K562 (cell line): Measurements from ENCODE around the gene CKM. TPM values are rescaled to one million over a fixed set of nuclear protein-coding genes. Genes with fewer than 3 reads are reported as not detected.

ENCODE experiments used
- ADNP ChIP-seq: fragments of 200-800 bp; sonication (Bioruptor generic); IDR thresholded peaks from 2 replicates; pipeline ENCODE4 v1.6.1; 2016; ENCODE audit warnings: missing genetic modification characterization, missing compliant biosample characterization
- ATF4 ChIP-seq: fragments of 450-650 bp; formaldehyde crosslinking; IDR thresholded peaks from 2 replicates; pipeline ENCODE4 v1.4.0; 2022; ENCODE audit warnings: mild to moderate bottlenecking, moderate library complexity
- CCNT2 ChIP-seq: IDR thresholded peaks from 2 replicates; pipeline ENCODE4 v1.6.1; 2011; ENCODE audit warnings: borderline replicate concordance, low read depth, mild to moderate bottlenecking, moderate library complexity, mixed read lengths, low read length; ENCODE audit not compliant: insufficient read length; ENCODE audit errors: extremely low read depth
- ELF1 ChIP-seq: fragments of 200-800 bp; sonication (Bioruptor generic); IDR thresholded peaks from 2 replicates; pipeline ENCODE4 v1.6.1; 2016; ENCODE audit warnings: missing genetic modification characterization, missing compliant biosample characterization
- HDAC2 ChIP-seq: fragments of 450-650 bp; IDR thresholded peaks from 2 replicates; pipeline ENCODE4 v1.6.1; 2016; ENCODE audit warnings: mild to moderate bottlenecking
- MCM7 ChIP-seq, 2 experiments: fragments of 450-650 bp; IDR thresholded peaks; 2 replicates each; pipeline ENCODE4 v1.6.1; 2016 to 2018
- POLR2G ChIP-seq: fragments of 200-400 bp; formaldehyde crosslinking; IDR thresholded peaks from 2 replicates; pipeline ENCODE4 v1.6.1; 2017; ENCODE audit warnings: low read depth, mild to moderate bottlenecking, antibody characterized with exemption, low read length, moderate library complexity
- POU5F1 ChIP-seq: fragments of 150-350 bp; IDR thresholded peaks from 2 replicates; pipeline ENCODE4 v1.6.1; 2014; ENCODE audit warnings: borderline replicate concordance, low read length, low read depth, mild to moderate bottlenecking; ENCODE audit not compliant: partially characterized antibody
- PRMT5 ChIP-seq: sonication (generic); formaldehyde crosslinking; IDR thresholded peaks from 2 replicates; pipeline ENCODE4 v1.5.0; 2020; ENCODE audit warnings: missing genetic modification reagents
- RBBP5 ChIP-seq: fragments of 200-600 bp; sonication (generic); IDR thresholded peaks from 2 replicates; pipeline ENCODE4 v1.6.1; 2012; ENCODE audit warnings: borderline replicate concordance, mild to moderate bottlenecking, low read length, control low read depth, inconsistent platforms; ENCODE audit not compliant: insufficient read depth, poor library complexity, severe bottlenecking
- SMARCA5 ChIP-seq: fragments of 450-650 bp; IDR thresholded peaks from 2 replicates; pipeline ENCODE4 v1.6.1; 2016
- YBX1 ChIP-seq: fragments of 450-650 bp; IDR thresholded peaks from 2 replicates; pipeline ENCODE4 v1.7.1; 2016; ENCODE audit warnings: mild to moderate bottlenecking
- ZBED1 ChIP-seq: IDR thresholded peaks from 2 replicates; pipeline ENCODE4 v1.6.1; 2014
- ZNF217 ChIP-seq: sonication (generic); formaldehyde crosslinking; IDR thresholded peaks from 2 replicates; pipeline ENCODE4 v1.8.0; 2022; ENCODE audit warnings: mild to moderate bottlenecking, missing genetic modification reagents
- ZNF280B ChIP-seq: fragments of 250-450 bp; sonication (Bioruptor Pico); IDR thresholded peaks from 2 replicates; pipeline ENCODE4 v1.5.1; 2021; ENCODE audit warnings: mild to moderate bottlenecking
- ZNF511 ChIP-seq: sonication (generic); formaldehyde crosslinking; IDR thresholded peaks from 2 replicates; pipeline ENCODE4 v1.8.0; 2022; ENCODE audit warnings: mild to moderate bottlenecking, missing genetic modification reagents
- ZNF551 ChIP-seq: fragments of 250-450 bp; sonication (Bioruptor Pico); IDR thresholded peaks from 2 replicates; pipeline ENCODE4 v1.5.0; 2021; ENCODE audit warnings: mild to moderate bottlenecking, moderate library complexity
- polyA plus RNA-seq, 8 experiments: library from polyadenylated mRNA; depleted of rRNA in 4 of 8; stranded (reverse) in 5 of 8; unstranded in 3 of 8; fragments of >200 nt; fragmentation: Nextera tagmentation in 2 of 8; fragmentation: Illumina TruSeq in 1 of 8; extraction: Ambion mirVana in 2 of 8; extraction: Trizol in 1 of 8; gene quantifications; 2 replicates each; pipeline versions ENCODE4 v1.2.1 to v1.2.3, GENCODE V29; 2011 to 2014; ENCODE audit warnings: inconsistent platforms in 1 of 8, missing spikeins in 1 of 8
- total RNA-seq, 7 experiments: library from RNA; depleted of rRNA in 6 of 7; stranded (reverse); fragments of >200 nt in 6 of 7; fragmentation: Illumina TruSeq in 2 of 7; extraction: Trizol in 2 of 7; gene quantifications; 2 replicates each; pipeline versions ENCODE4 v1.2.1 to v1.2.3, GENCODE V29; 2011 to 2021; ENCODE audit warnings: low replicate concordance in 1 of 7
- TF ChIP-seq, protein P1 (sequence below): fragments of 450-650 bp; IDR thresholded peaks from 2 replicates; pipeline ENCODE4 v1.6.1; 2016; ENCODE audit warnings: low read depth, mild to moderate bottlenecking, moderate library complexity
- TF ChIP-seq, protein P2 (sequence below): fragments of 250-450 bp; sonication (Bioruptor Pico); IDR thresholded peaks from 2 replicates; pipeline ENCODE4 v1.5.0; 2022; ENCODE audit warnings: mild to moderate bottlenecking
- TF ChIP-seq, protein P3 (sequence below): sonication (generic); formaldehyde crosslinking; IDR thresholded peaks from 2 replicates; pipeline ENCODE4 v1.8.0; 2022; ENCODE audit warnings: missing genetic modification reagents, mild to moderate bottlenecking, borderline replicate concordance

Gene CKM
- total and polyA plus RNA-seq, 9 of the 15 experiments (the other 6 are each of a cell fraction or from before 2014, with no cell fraction given), result 0.06 to 0.17 (median 0.09) TPM; not detected in 4

GRCh38 chr19:45327404-45328143, 4.9 kb upstream of the CKM start (continued):
- TF ChIP-seq POU5F1, result no peak
- TF ChIP-seq YBX1, result no peak
- no peak for TF ChIP-seq ZNF511 (CRISPR knock-in tag)
- TF ChIP-seq CCNT2, result no peak
- TF ChIP-seq HDAC2, result peak; percentile 62; the same call in 1 of the 2 replicates
- no peak for TF ChIP-seq RBBP5
- TF ChIP-seq MCM7 (IDR thresholded peaks at IDR 0.05), result no peak
- TF ChIP-seq ZNF280B, result no peak
- no peak for TF ChIP-seq POLR2G
- TF ChIP-seq PRMT5 (CRISPR knock-in tag), result no peak
- TF ChIP-seq ZNF217, result no peak
- TF ChIP-seq ATF4 (CRISPR knock-in tag), result no peak
- TF ChIP-seq, protein P1, sequence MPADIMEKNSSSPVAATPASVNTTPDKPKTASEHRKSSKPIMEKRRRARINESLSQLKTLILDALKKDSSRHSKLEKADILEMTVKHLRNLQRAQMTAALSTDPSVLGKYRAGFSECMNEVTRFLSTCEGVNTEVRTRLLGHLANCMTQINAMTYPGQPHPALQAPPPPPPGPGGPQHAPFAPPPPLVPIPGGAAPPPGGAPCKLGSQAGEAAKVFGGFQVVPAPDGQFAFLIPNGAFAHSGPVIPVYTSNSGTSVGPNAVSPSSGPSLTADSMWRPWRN, result no peak
- no peak for TF ChIP-seq ELF1
- TF ChIP-seq ZBED1, result no peak
- TF ChIP-seq, protein P2, sequence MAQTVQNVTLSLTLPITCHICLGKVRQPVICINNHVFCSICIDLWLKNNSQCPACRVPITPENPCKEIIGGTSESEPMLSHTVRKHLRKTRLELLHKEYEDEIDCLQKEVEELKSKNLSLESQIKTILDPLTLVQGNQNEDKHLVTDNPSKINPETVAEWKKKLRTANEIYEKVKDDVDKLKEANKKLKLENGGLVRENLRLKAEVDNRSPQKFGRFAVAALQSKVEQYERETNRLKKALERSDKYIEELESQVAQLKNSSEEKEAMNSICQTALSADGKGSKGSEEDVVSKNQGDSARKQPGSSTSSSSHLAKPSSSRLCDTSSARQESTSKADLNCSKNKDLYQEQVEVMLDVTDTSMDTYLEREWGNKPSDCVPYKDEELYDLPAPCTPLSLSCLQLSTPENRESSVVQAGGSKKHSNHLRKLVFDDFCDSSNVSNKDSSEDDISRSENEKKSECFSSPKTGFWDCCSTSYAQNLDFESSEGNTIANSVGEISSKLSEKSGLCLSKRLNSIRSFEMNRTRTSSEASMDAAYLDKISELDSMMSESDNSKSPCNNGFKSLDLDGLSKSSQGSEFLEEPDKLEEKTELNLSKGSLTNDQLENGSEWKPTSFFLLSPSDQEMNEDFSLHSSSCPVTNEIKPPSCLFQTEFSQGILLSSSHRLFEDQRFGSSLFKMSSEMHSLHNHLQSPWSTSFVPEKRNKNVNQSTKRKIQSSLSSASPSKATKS (CRISPR knock-in tag), result no peak
- TF ChIP-seq ZNF551 (CRISPR knock-in tag), result no peak
- peak; percentile 91 for TF ChIP-seq ADNP (tag)
- TF ChIP-seq SMARCA5, result peak; percentile 83
- TF ChIP-seq, protein P3, sequence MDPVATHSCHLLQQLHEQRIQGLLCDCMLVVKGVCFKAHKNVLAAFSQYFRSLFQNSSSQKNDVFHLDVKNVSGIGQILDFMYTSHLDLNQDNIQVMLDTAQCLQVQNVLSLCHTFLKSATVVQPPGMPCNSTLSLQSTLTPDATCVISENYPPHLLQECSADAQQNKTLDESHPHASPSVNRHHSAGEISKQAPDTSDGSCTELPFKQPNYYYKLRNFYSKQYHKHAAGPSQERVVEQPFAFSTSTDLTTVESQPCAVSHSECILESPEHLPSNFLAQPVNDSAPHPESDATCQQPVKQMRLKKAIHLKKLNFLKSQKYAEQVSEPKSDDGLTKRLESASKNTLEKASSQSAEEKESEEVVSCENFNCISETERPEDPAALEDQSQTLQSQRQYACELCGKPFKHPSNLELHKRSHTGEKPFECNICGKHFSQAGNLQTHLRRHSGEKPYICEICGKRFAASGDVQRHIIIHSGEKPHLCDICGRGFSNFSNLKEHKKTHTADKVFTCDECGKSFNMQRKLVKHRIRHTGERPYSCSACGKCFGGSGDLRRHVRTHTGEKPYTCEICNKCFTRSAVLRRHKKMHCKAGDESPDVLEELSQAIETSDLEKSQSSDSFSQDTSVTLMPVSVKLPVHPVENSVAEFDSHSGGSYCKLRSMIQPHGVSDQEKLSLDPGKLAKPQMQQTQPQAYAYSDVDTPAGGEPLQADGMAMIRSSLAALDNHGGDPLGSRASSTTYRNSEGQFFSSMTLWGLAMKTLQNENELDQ (CRISPR knock-in tag), result no peak
